Liver (tissue), 9 donors: ENCODE measurements around the gene TSPO2. TPM values are rescaled to one million over a fixed set of nuclear protein-coding genes. Genes with fewer than 3 reads are reported as not detected.

Source experiments
- DNase-seq: peaks from one replicate; pipeline ENCODE4 v3.0.0-alpha.2; 2017; ENCODE audit warnings: low spot score
- H3K27ac ChIP-seq, 2 donors: one replicate each; pipeline ENCODE4 v1.7.0; 2013; ENCODE audit warnings: inconsistent platforms in 2 of 2, low read length in 2 of 2, control low read depth in 1 of 2, low read depth in 1 of 2, mild to moderate bottlenecking in 1 of 2
- H3K27me3 ChIP-seq, 4 donors: one replicate each; pipeline versions ENCODE4 v1.6.1 to v1.7.0; 2013; ENCODE audit warnings: low read length in 3 of 4, inconsistent platforms in 1 of 4, mild to moderate bottlenecking in 1 of 4, moderate library complexity in 1 of 4; ENCODE audit not compliant: control insufficient read depth in 4 of 4, insufficient read depth in 4 of 4
- H3K36me3 ChIP-seq, 4 donors: one replicate each; pipeline versions ENCODE4 v1.6.1 to v1.7.0; 2013; ENCODE audit warnings: low read length in 3 of 4, mild to moderate bottlenecking in 3 of 4, low read depth in 1 of 4, moderate library complexity in 1 of 4; ENCODE audit not compliant: control insufficient read depth in 4 of 4, insufficient read depth in 3 of 4
- H3K4me1 ChIP-seq, 4 donors: one replicate each; pipeline versions ENCODE4 v1.6.1 to v1.7.0; 2013; ENCODE audit warnings: low read length in 3 of 4, mild to moderate bottlenecking in 3 of 4, moderate library complexity in 1 of 4; ENCODE audit not compliant: control insufficient read depth in 4 of 4, insufficient read depth in 4 of 4
- H3K4me3 ChIP-seq, 3 donors: one replicate each; pipeline versions ENCODE4 v1.6.1 to v1.7.0; 2013; ENCODE audit warnings: low read length in 3 of 3, control low read depth in 1 of 3, low read depth in 1 of 3, mild to moderate bottlenecking in 1 of 3
- H3K9ac ChIP-seq, 2 donors: one replicate each; pipeline ENCODE4 v1.7.0; 2013; ENCODE audit warnings: low read length in 2 of 2, mild to moderate bottlenecking in 2 of 2, moderate library complexity in 2 of 2, control low read depth in 1 of 2, low read depth in 1 of 2
- H3K9me3 ChIP-seq, 4 donors: one replicate each; pipeline versions ENCODE4 v1.6.1 to v1.7.0; 2013; ENCODE audit warnings: low read length in 3 of 4; ENCODE audit not compliant: control insufficient read depth in 4 of 4
- EGR1 ChIP-seq, 2 donors: IDR thresholded peaks; 2 replicates each; pipeline ENCODE4 v1.6.1; 2016 to 2018; ENCODE audit warnings: antibody characterized with exemption in 2 of 2, low read depth in 2 of 2
- FOXA1 ChIP-seq: IDR thresholded peaks from 2 replicates; pipeline ENCODE4 v1.6.1; 2016; ENCODE audit warnings: antibody characterized with exemption
- FOXA2 ChIP-seq: IDR thresholded peaks from 2 replicates; pipeline ENCODE4 v1.6.1; 2016; ENCODE audit warnings: antibody characterized with exemption
- HNF4A ChIP-seq, 2 donors: conservative IDR thresholded peaks; 2 replicates each; pipeline ENCODE4 v1.6.1; 2016; ENCODE audit warnings: antibody characterized with exemption in 2 of 2, mild to moderate bottlenecking in 2 of 2
- JUND ChIP-seq, 2 donors: IDR thresholded peaks; 2 replicates each; pipeline ENCODE4 v1.6.1; 2016; ENCODE audit warnings: antibody characterized with exemption in 2 of 2
- MAX ChIP-seq: IDR thresholded peaks from 2 replicates; pipeline ENCODE4 v1.6.1; 2016; ENCODE audit warnings: antibody characterized with exemption
- NR2F2 ChIP-seq: IDR thresholded peaks from 2 replicates; pipeline ENCODE4 v1.6.1; 2016; ENCODE audit warnings: antibody characterized with exemption
- REST ChIP-seq: IDR thresholded peaks from 2 replicates; pipeline ENCODE4 v1.6.1; 2016; ENCODE audit warnings: antibody characterized with exemption, mild to moderate bottlenecking
- RXRA ChIP-seq, 2 donors: IDR thresholded peaks; 2 replicates each; pipeline ENCODE4 v1.6.1; 2017 to 2018; ENCODE audit warnings: antibody characterized with exemption in 2 of 2, mild to moderate bottlenecking in 1 of 2
- SP1 ChIP-seq: IDR thresholded peaks from 2 replicates; pipeline ENCODE4 v1.6.1; 2018; ENCODE audit warnings: antibody characterized with exemption, mild to moderate bottlenecking
- TAF1 ChIP-seq: conservative IDR thresholded peaks from 2 replicates; pipeline ENCODE4 v1.6.1; 2016; ENCODE audit warnings: antibody characterized with exemption, mild to moderate bottlenecking
- YY1 ChIP-seq: IDR thresholded peaks from 2 replicates; pipeline ENCODE4 v1.6.1; 2016; ENCODE audit warnings: antibody characterized with exemption, mild to moderate bottlenecking
- WGBS: extraction: QIAGEN DNeasy Blood & Tissue Kit; methylation state at CpG from one replicate; pipeline ENCODE4 v1.1.7; 2013; 5-methylcytosine and 5-hydroxymethylcytosine counted together
- polyA plus RNA-seq, 2 donors: library from polyadenylated mRNA; stranded (reverse) in 1 of 2; unstranded in 1 of 2; fragments of 200-250 nt in 1 of 2; fragments of >200 nt in 1 of 2; fragmentation: Nextera tagmentation in 1 of 2; extraction: Ambion mirVana in 1 of 2; gene quantifications; one replicate each; pipeline versions ENCODE4 v1.2.1 to v1.2.3, GENCODE V29; 2013 to 2015
- total RNA-seq, 2 donors: library from RNA; depleted of rRNA; stranded (reverse); fragments of >200 nt; gene quantifications; one replicate each; pipeline ENCODE4 v1.2.3, GENCODE V29; 2014
- donor health status: healthy.
- donor health status: healthy.
- donor health status: healthy.
- donor health status: healthy.
- donor health status: healthy.

Gene TSPO2
- total and polyA plus RNA-seq, 4 donors, result 0.25 to 64.9 (median 0.43) TPM

- Histone ChIP-seq H3K4me1 (peaks cover 1 to 36% (median 29%) of the 10 kb centered on the region in 4 donors), H3K36me3 (peaks cover 5 to 17% (median 8%) of the 10 kb centered on the region in 4 donors), H3K9ac (no peak overlapping the region), H3K27ac (peak overlapping the region in 1 of 2 donors; percentile 99), H3K4me3 (no peak overlapping the region), H3K9me3 (no peaks in the 10 kb centered on the region), H3K27me3 (no peaks in the 10 kb centered on the region)
- TF ChIP-seq HNF4A (conservative IDR thresholded peaks at IDR 0.05), result no peak
- TF ChIP-seq FOXA2, result no peak
- 93% methylated on average over 4 of the region's 4 CpGs for WGBS
- DNase-seq, result no peak
Measured at GRCh38 chr6:41075651-41076626, 33.7 kb downstream of the TSPO2 start.

- WGBS, result 90% methylated on average over 2 of the region's 2 CpGs
- TF ChIP-seq EGR1 (IDR thresholded peaks at IDR 0.05; ENCODE audit: low read depth in 2 of 2), result no peak
- no peak overlapping the region for H3K27ac ChIP-seq
- peaks cover 1 to 31% (median 26%) of the 10 kb centered on the region in 4 donors for H3K4me1 ChIP-seq
- H3K9me3 ChIP-seq, result no peaks in the 10 kb centered on the region
- H3K9ac ChIP-seq, result no peak overlapping the region
- H3K4me3 ChIP-seq, result no peak overlapping the region
- no peaks in the 10 kb centered on the region for H3K27me3 ChIP-seq
- no peak for DNase-seq
- H3K36me3 ChIP-seq, result peaks cover 7 to 22% (median 9%) of the 10 kb centered on the region in 4 donors
Measured at GRCh38 chr6:41077536-41077935, 35.3 kb downstream of the TSPO2 start.

GRCh38 chr6:41078101-41078500 is 35.8 kb downstream of the TSPO2 start:
- no peaks in the 10 kb centered on the region for H3K9me3 ChIP-seq
- peaks cover 7 to 22% (median 9%) of the 10 kb centered on the region in 4 donors for H3K36me3 ChIP-seq
- no peak overlapping the region for H3K27ac ChIP-seq
- peaks cover 1 to 31% (median 26%) of the 10 kb centered on the region in 4 donors for H3K4me1 ChIP-seq
- H3K9ac ChIP-seq, result no peak overlapping the region
- DNase-seq, result no peak
- 86% methylated on average over 3 of the region's 3 CpGs for WGBS
- H3K27me3 ChIP-seq, result no peaks in the 10 kb centered on the region
- H3K4me3 ChIP-seq, result no peak overlapping the region
- TF ChIP-seq SP1 (no peak), FOXA2 (no peak)

GRCh38 chr6:41079080-41079479 is 36.8 kb downstream of the TSPO2 start:
- no peak overlapping the region for H3K27ac ChIP-seq
- no peak overlapping the region for H3K9ac ChIP-seq
- H3K27me3 ChIP-seq, result no peaks in the 10 kb centered on the region
- peaks cover 1 to 28% (median 24%) of the 10 kb centered on the region in 4 donors for H3K4me1 ChIP-seq
- no peak for TF ChIP-seq FOXA1
- TF ChIP-seq REST, result no peak
- no peak for TF ChIP-seq YY1
- TF ChIP-seq MAX, result no peak
- TF ChIP-seq TAF1, result no peak
- TF ChIP-seq RXRA (IDR thresholded peaks at IDR 0.05), result no peak
- TF ChIP-seq NR2F2, result no peak
- no peak for TF ChIP-seq JUND (IDR thresholded peaks at IDR 0.05)
- no peak for TF ChIP-seq HNF4A (conservative IDR thresholded peaks at IDR 0.05)
- 100% methylated on average over 1 of the region's 1 CpG for WGBS
- DNase-seq, result no peak
- no peaks in the 10 kb centered on the region for H3K9me3 ChIP-seq
- peaks cover 7 to 25% (median 13%) of the 10 kb centered on the region in 4 donors for H3K36me3 ChIP-seq
- no peak overlapping the region for H3K4me3 ChIP-seq
